ENCODE data around the gene PODNL1. TPM values are rescaled to one million over a fixed set of nuclear protein-coding genes. Genes with fewer than 3 reads are reported as not detected.
"Not testable (repeated sequence)": the region's sequence is repeated elsewhere in the genome, so short reads cannot be mapped to it uniquely, and the experiment has no call there.

PODNL1 gene
- total RNA-seq, 6 donors from 2014 or later: 1.5 to 4.3 (median 2.5) TPM

- no peaks in the 10 kb centered on the region for H3K27me3 ChIP-seq
- WGBS, 2 donors: 17 to 24% methylated on average over 6 to 46 of the region's 74 CpGs
- H3K36me3 ChIP-seq: peaks cover 0 to 34% (median 16%) of the 10 kb centered on the region in 4 donors
- no peaks in the 10 kb centered on the region for H3K9me3 ChIP-seq
- peak overlapping the region; percentile 66 to 85 (median 82) for H3K27ac ChIP-seq
- no peak for TF ChIP-seq EP300 (IDR thresholded peaks at IDR 0.05)
- peak in 1 of 4 donors; percentile 44 for TF ChIP-seq POLR2A (IDR thresholded peaks at IDR 0.05)
- TF ChIP-seq CTCF (IDR thresholded peaks at IDR 0.05): peak in 1 of 6 experiments; percentile 27
- peak in 1 of 2 donors; percentile 38 for TF ChIP-seq POLR2AphosphoS5 (IDR thresholded peaks at IDR 0.05)
- ATAC-seq (ENCODE audit: low FRiP score in 2 of 2) (peak; percentile 75 to 83), DNase-seq (peak; percentile 85 to 90)
- peaks cover 12 to 23% (median 17%) of the 10 kb centered on the region in 4 donors for H3K4me1 ChIP-seq
- H3K4me3 ChIP-seq: peak overlapping the region; percentile 14 to 63 (median 52)
These were observed 40.4 kb upstream of the PODNL1 start for GRCh38 chr19:13978351-13979243.

GRCh38 chr19:13977803-13978202, 39.6 kb upstream of the PODNL1 start:
- TF ChIP-seq POLR2AphosphoS5 (IDR thresholded peaks at IDR 0.05): no peak
- peaks cover under 1 to 37% (median 18%) of the 10 kb centered on the region in 4 donors for H3K36me3 ChIP-seq
- 77% methylated on average over 6 of the region's 12 CpGs; no CpG with 5 or more reads in 1 of the 2 donors for WGBS, 2 donors
- peak overlapping the region; percentile 66 to 85 (median 82) for H3K27ac ChIP-seq
- no peak for DNase-seq
- no peak overlapping the region for H3K4me3 ChIP-seq
- H3K4me1 ChIP-seq: peaks cover 12 to 23% (median 17%) of the 10 kb centered on the region in 4 donors
- no peaks in the 10 kb centered on the region for H3K27me3 ChIP-seq
- H3K9me3 ChIP-seq: no peaks in the 10 kb centered on the region
- ATAC-seq (ENCODE audit: low FRiP score in 2 of 2): no peak

GRCh38 chr19:13976446-13976845, 38.2 kb upstream of the PODNL1 start:
- no peak overlapping the region for H3K27ac ChIP-seq
- H3K4me3 ChIP-seq: no peak overlapping the region
- no peaks in the 10 kb centered on the region for H3K27me3 ChIP-seq
- H3K4me1 ChIP-seq: peaks cover 12 to 23% (median 17%) of the 10 kb centered on the region in 4 donors
- peaks cover 3 to 31% (median 18%) of the 10 kb centered on the region in 4 donors for H3K36me3 ChIP-seq
- no peak for ATAC-seq (ENCODE audit: low FRiP score in 2 of 2)
- no peaks in the 10 kb centered on the region for H3K9me3 ChIP-seq
- 93% methylated on average over 12 of the region's 12 CpGs for WGBS, 2 donors
- TF ChIP-seq EP300 (IDR thresholded peaks at IDR 0.05) (no peak), CTCF (IDR thresholded peaks at IDR 0.05) (no peak), POLR2A (IDR thresholded peaks at IDR 0.05) (no peak), POLR2AphosphoS5 (IDR thresholded peaks at IDR 0.05) (no peak)
- DNase-seq: peak in 1 of 2 donors; percentile 43

GRCh38 chr19:13975870-13976269, 37.7 kb upstream of the PODNL1 start:
- Histone ChIP-seq H3K36me3 (peaks cover 3 to 34% (median 18%) of the 10 kb centered on the region in 4 donors), H3K9me3 (no peaks in the 10 kb centered on the region), H3K4me1 (peaks cover 12 to 23% (median 17%) of the 10 kb centered on the region in 4 donors), H3K27me3 (no peaks in the 10 kb centered on the region), H3K4me3 (no peak overlapping the region), H3K27ac (no peak overlapping the region)
- no peak for TF ChIP-seq POLR2A (IDR thresholded peaks at IDR 0.05)
- TF ChIP-seq EP300 (IDR thresholded peaks at IDR 0.05): no peak
- TF ChIP-seq CTCF (IDR thresholded peaks at IDR 0.05): no peak
- TF ChIP-seq POLR2AphosphoS5 (IDR thresholded peaks at IDR 0.05): no peak
- no peak for ATAC-seq (ENCODE audit: low FRiP score in 2 of 2)
- DNase-seq: no peak
- WGBS, 2 donors: 94% methylated on average over 11 of the region's 11 CpGs

- no peak for TF ChIP-seq CTCF (IDR thresholded peaks at IDR 0.05)
- no peak for TF ChIP-seq POLR2AphosphoS5 (IDR thresholded peaks at IDR 0.05)
- no peak for TF ChIP-seq EP300 (IDR thresholded peaks at IDR 0.05)
- no peak for TF ChIP-seq POLR2A (IDR thresholded peaks at IDR 0.05)
- H3K9me3 ChIP-seq: no peaks in the 10 kb centered on the region
- no peak overlapping the region for H3K27ac ChIP-seq
- H3K4me1 ChIP-seq: peaks cover 5 to 12% (median 9%) of the 10 kb centered on the region in 4 donors
- ATAC-seq (ENCODE audit: low FRiP score in 2 of 2) (no peak), DNase-seq (no peak)
- 73 to 74% methylated on average over 12 of the region's 12 CpGs for WGBS, 2 donors
- no peak overlapping the region for H3K4me3 ChIP-seq
- H3K36me3 ChIP-seq: peaks cover 10 to 48% (median 26%) of the 10 kb centered on the region in 4 donors
- no peaks in the 10 kb centered on the region for H3K27me3 ChIP-seq
These were observed 35.9 kb upstream of the PODNL1 start for GRCh38 chr19:13974073-13974472.

GRCh38 chr19:13973479-13973878, 35.3 kb upstream of the PODNL1 start:
- DNase-seq; H3K9me3 ChIP-seq; H3K27ac ChIP-seq; ATAC-seq (ENCODE audit: low FRiP score in 2 of 2); H3K27me3 ChIP-seq; H3K4me1 ChIP-seq; H3K4me3 ChIP-seq: not testable (repeated sequence)
- WGBS, 2 donors: 97 to 98% methylated on average over 3 of the region's 3 CpGs
- H3K36me3 ChIP-seq: peaks cover 15 to 54% (median 32%) of the 10 kb centered on the region in 4 donors

All from upper lobe of left lung (tissue), 6 donors.